HG02870 (cell line): ENCODE measurements around the gene SIL1.

ENCODE experiments used
- ATAC-seq: cut with Tn5 transposase; IDR thresholded peaks from one replicate; pipeline ENCODE4 v1.9.1; 2021; ENCODE audit warnings: mild to moderate bottlenecking, moderate library complexity; ENCODE audit not compliant: unreplicated experiment

Gene SIL1

DNA sequence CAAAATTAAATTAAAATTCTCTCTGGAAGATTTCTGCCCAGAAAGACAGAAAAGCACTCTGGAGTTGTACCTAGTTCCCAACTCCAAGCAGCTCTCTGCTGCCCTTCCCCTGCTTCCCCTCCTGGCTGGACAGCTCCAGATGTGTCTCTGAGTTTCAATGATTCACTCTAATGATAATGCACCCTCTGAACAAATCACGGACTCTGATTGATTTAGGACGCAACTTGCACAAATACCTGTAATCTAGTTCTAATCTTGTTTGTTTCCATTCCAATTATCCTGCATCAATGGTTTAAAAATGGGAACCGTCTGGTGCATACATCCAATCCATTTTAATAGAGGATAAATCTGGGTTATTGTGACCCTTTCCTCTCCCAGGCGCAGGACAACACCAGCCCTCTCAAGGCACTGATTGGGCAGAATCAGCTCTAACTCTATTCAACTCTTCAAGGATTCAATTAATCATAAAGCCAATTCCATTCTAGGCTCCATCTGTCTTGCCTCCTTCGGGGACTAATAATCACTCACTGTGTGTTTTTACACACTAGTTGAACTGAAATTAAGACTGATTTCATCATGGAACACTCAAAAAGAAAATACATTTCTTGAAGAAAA lies 211.9 kb downstream of the SIL1 start:
- ATAC-seq = no peak

DNA sequence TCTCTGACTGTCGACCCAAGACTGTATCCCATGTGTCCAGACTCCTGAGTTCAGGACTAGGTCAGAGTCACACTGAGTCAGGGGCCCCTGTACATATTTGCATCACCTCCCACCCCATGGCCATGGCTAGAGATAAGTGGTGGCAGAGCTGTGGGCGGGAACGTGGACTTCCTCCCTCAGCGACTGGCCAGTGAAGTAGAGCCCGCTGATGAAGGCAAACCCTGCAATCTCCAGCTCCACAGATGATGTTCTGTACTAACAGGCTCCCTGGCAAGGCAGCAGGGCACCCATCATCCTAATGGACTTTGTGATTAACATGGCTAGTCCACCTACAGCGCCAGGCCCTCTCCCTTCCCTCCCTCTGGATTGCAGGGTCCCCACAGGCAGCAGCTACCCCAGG lies 212.5 kb downstream of the SIL1 start:
- ATAC-seq = no peak

DNA sequence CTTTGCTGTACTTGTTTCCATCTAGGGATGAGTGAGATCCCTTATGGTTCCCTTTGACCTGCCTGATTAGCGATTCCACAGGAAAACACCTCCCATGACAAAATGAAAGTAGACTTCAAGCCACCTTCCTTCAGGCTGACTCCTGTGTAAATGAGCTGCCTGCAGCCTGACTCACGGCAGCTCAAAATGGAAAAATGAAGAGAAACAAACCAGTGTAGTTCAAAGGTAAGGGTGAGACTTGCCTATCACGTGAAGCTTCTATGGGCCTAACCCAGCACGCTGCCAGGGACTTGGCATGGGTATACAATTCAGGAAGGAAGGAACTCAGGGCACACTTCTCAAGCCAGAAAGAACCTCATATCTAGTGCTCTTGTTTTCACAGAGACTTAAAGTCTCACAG lies 212.9 kb downstream of the SIL1 start:
- no peak for ATAC-seq

DNA sequence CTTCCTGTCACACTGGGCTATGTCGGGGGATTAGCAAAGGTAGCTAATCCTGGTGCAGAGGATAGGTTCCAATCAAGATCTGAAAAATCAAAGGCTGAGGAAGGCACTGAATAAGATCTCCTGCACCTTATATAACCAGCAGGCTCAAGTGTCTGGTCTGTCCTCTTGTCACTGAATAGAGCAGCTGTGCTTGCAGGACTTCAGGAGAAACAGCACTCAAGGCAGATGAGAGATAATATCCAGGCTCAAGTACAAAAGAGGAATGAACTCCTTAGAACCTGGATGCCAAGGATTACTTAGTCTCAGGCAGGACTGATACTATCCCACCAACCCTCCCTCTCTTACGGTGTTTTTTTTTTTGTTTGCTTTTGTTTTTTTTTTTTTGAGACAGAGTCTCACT lies 214.2 kb downstream of the SIL1 start:
- no peak for ATAC-seq

DNA sequence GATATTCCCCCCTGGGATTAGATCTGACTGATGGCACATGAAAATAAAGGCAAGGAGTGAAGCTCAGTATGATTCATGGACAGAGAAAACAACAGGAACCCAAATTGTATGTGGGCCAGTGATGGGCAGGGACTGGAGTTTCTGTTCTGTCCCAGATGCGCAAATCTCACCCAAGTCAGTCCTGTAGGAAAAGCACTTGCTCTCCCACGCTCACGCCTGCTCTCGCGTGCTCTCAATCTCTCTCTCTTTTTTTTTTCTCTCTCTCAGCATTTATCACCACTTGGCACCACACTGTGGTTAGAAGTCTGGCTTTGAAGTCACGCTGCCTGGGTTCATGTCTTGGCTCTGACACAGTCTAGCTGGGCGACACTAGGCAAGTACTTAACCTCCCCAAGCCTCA lies 216.6 kb downstream of the SIL1 start:
- ATAC-seq = no peak

DNA sequence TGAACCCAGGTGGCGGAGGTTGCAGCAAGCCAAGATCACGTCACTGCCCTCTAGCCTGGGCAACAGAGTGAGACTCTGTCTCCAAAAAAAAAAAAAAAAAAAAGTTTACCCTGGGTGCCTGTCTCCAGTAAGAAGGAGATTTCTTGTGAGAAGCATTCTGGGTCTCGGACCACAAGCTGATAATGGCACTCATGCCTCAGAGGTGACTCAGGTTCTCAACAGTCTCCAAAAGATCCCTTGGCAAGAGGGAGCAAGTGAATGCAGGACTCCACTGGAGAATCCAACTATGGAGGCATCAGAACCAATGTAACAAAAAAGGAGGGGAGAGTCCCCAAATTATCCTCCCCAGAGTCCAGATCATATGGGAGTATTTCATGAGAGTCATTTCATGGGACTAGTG lies 217.0 kb downstream of the SIL1 start:
- ATAC-seq = no peak

DNA sequence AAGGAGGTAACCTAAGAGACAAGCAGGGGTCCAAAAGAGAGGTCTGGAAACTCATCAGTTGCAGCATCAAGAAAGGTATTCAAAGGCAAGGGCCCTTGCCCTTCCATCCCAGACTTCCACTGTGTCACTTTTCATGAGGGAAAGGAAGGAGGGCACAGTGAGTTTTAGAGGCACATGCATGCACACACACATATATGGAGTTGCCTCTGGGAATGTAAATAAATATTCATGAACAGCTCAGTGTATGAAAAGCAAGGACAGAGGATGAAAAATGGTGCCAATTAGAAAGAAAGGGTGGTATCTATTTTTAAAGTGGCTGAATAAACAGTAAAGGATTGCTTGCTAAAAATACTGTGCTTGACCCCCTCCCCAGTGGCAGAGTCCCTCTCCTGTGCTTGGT lies 217.7 kb downstream of the SIL1 start:
- no peak for ATAC-seq

DNA sequence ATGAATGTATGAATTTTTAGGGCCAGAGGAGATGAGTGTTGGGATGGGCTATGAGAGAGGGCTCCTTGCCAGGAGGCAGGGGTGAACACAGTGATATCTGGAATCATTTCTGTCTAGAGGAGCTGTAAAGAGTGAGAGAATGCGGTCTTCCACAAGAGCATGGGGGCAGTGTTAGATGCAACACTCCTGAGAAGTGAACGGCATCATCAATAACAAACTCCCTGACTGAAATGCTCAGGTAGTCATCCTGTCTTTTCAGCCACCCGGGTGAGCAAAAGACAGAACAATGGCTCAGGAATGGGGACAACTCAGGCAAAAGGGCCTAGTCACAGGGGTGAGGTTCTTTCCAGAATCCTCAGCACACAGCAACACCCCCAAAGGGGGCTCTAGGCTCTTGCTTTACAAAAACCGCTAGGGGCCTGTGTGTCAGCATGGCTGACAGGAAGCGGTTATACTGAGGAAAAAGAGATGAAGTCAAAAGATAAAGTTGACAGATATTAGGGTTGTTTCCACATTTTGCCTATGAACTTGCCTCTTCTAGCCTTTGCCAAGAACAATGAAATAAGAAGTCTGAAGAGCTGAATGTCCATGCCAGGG lies 218.4 kb downstream of the SIL1 start:
- no peak for ATAC-seq

DNA sequence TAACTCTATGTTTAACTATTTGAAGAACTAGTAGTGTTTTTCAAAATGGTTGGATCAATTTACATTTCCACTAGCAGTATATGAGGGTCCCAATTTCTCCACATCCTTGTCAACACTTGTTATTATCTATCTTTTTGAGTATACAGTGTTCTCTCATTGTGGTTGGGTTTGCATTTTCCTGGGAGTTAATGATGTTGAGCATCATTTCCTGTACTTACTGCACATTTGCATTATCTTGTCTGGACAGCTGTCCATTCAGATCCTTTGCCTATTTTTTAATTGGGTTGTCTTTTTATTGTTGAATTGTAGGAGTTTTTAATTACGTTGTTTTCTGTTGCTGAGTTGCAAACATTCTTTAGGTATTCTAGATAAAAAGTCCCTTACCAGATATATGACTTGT lies 219.6 kb downstream of the SIL1 start:
- ATAC-seq = no peak

DNA sequence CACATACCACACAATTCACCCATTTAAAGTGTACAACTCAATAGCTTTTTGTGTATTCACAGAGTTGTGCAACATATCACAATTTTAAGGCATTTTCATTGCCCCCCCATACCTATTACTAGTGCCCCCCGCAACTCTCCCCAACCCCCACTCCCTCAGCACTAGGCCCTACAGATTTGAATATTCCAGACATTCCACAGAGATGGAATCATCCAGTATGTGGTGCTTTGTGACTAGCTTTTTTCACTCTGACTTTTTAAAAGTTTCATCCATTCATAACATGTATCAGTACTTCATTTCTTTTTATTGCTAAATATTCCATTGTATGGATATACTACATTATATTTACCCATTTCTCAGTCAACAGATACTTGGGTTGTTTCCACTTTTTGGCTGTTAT lies 220.1 kb downstream of the SIL1 start:
- no peak for ATAC-seq

DNA sequence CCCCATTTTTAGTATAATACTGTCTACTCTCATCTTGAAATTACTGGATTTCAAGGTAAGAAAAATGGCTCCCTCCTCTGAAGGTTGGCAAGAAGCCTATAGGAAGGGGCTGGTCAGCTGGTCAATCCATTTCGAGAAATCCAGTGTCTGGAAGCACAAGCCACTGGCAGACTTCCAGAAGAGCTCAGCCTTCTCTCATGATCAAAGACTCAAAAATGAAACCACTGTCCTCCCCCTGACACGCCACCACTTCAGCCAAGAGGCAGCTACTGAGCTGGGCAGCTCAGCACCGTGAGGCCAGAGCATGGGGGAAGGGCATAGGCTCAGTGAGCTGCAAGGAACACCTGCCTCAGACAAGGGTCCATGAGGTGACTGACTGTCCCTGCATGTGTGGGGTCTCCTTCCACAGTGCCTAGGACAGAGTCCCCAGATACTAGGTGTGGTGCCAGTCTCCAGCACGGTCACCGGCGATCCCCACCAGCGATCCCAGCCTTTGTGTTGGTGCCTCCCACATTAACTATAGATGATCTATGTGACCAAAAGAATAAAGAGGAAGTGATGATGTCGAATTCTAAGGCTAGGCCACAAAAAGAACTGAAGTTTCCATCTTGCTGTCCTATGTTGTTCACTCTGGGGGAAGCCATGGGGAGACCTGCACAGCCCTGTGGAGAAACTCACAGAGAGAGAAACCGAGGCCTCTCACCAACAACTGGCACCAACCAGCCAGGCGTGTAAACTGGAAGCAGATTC lies 222.9 kb downstream of the SIL1 start:
- no peak for ATAC-seq

DNA sequence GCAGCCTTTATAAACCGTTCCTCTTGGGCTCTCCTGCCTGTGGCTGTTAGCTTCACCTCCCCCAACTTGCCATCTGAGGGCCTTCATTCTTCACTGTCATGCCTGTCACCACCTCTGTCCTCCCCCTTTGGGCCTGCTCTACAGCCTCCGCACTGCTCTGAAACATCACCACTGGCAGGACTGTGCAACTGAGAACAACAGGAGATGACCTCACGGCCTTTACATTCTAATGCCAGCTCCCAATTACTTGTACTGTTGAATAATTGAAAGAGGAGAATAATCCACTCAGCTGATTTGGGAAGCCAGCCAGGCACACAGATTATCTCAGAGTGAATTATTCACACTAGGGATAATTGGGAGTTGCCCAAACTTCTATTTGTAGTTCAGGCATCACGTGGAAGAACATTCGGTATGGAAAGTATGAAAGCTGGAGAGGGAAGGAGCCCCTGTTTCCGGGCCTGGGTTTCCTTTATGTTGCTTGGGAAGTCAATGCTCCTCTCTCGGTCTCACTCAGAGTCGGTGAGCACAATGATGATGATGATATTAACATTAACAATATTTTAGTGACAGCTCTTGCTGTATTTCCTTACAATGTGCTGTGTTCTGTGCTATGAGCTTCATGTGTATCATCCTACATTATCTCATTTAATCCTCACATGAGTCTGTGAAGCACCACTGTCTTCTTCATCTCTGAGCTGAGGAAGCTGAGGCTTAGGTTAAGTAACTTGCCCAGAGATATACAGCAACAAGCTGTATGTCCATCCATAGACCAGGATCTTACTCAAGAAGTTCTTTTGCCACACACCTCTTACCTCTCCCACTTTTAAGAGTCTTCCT lies 223.7 kb downstream of the SIL1 start:
- no peak for ATAC-seq

DNA sequence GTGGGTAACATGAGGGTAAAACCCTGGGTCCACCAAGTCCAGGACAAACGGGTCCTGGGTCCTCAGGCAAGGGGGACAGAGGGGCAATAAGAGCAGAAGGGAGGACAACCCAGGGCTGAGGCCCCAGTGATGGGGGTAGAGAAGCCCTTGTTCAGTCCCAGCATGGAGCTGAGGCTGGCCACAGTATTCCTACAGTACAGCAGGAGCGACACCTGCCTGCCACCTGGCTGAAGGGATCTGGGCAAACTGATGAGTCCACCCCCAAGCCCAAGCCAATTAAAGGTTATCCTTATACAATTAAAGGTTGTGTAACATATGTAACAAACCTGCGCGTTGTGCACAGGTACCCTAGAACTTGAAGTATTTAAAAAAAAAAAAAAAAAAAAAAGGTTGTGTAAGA lies 225.3 kb downstream of the SIL1 start:
- ATAC-seq = no peak

DNA sequence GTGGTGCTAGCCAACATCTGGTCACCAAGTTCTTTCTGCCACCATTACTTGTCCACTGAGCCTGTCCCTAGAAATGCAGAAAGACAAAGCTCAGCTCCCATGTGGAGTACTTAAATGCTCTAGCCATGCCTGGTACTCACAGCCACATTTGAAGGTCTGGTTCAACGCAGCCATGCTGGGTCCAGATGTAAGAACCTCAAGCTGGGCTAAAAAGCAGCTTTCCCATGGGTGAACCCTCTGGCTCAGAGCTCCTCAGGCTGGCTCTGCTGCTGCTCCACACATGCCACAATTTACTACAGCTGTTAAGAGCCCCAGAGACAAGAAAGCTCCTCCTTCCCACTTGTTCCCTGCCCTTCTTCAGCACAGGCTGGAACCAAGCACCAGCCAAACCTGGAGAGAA lies 225.9 kb downstream of the SIL1 start:
- ATAC-seq = no peak

DNA sequence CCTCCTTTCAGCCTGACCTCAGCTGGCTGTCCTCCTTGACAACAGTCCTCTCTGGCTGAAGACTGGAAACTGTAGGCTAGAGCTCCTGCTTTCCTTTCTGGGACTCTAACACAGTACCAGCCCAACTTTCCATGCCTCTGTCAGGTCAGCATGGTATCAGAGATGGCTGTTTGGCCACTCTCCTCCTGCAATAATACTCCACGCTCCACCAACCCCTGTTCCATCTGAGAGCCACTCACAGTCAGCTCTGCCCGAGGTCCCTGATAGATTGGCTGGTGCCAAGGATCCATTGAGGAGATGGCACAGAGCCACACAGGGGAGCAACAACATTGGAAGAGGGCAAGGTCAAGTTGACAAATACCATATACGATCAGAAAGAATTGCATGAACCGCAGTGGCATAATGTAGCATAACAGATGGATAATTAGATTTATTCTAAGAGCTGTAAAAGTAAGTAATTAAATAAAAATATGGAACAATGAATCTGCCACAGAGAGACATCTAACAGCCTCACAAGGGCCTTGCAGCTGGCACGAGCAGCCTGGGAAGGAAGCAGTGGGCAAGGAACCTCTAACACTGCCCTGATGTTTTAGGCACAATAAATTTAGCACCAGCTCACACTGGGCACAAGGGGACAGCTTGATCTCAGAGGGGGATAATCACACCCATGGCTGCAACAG lies 228.7 kb downstream of the SIL1 start:
- ATAC-seq = no peak

DNA sequence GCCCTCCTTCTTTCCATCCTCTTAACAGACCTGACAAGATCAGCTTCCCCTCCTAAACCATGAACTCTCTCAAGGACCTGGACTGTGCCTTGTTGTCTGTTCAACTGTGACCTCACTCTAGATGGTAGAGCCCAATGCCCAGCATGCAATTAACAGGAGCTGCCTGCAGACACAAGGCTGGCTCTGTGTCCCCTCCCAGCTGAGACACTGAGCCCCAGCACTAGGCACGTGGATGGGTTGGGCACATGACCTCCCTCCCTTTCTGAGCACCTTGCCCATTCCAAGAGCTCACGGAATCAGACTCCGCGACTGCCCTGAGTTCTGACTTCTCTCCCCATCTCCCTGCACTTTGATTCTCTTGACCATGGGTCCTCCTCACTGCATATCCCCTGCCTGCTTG lies 229.6 kb downstream of the SIL1 start:
- no peak for ATAC-seq

DNA sequence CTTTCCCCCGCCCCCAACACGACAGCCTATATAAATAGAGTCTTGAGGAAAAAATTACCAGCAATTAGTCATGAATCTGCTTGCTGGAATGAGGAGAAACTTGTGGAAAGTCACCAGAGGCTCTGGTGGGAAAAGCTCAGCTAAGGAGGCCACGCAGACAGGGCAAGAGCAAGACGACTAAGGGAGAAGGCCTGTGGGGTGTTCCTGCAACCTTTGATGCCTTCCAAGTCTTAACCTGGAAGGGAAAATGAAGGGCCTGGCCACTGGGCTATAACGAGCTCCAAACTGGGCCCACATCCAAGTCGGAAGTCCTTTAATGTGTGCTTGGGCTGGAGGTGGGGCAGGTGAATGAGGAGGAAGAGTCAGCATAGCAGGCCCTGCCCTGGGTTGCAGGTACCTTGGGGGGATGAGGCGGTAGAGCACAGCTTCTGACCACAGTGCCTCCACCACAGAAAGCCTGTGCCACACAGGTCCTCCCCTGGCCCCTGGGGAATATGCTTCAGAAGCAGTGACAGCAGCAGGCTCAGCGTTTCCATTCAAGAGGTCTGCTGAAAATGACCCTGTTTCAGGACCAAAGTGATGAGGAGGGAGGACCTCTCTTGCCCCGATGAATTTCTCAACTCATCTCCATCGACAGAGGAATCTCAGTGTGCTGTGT lies 230.2 kb downstream of the SIL1 start:
- ATAC-seq = no peak

DNA sequence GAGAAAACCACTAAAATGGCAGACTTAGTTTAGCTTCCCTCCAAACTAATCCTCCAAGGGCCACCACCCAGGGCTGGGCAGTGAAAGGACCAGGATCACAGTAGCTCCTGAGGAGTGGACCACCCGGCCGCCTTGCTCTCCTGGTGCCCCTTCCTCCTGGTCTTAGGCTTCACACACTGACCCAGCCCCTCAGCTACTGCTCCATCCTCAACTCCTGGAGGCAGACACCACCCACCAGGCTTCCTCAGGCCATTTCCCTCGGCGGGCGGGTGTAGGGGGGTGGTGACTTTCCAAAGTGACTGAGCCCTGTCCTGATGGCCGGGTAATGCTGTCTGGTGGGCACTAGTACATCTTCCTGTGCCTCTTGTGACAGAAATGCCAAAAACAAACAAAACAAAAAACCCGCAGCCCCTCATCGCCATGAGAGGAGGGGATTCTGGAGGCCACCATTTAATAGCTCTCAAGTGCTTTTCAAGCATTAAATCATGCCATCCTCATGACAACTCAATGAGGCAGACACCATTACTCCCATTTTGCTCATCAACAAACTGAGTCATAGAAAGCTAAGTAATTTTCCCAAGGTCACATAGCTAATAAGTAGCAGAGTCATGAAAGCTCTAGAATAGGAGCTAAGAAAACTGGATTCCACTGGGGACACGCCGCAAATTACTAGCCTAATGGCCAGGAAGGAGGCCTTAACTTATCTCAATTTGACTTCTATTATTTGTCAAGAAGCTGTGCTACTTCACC lies 231.8 kb downstream of the SIL1 start:
- no peak for ATAC-seq

DNA sequence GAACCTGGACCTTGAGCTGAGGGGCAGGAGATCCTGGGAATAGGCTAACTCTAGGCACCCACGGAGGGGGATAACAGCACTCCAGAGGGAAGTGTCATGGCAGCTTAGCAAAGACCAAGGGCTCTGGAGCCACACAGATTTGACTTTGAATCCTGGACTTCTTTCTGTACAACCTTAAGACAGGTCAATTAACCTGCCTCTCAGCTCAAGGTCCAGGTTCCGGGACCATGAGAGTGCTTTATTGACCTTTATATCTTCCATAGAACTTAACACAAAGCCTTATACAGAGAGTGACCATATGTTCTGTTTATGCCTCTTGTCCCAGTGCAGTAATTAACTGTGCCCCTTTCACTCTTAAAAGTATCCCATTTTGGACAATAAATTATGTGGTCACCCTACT lies 232.5 kb downstream of the SIL1 start:
- no peak for ATAC-seq

DNA sequence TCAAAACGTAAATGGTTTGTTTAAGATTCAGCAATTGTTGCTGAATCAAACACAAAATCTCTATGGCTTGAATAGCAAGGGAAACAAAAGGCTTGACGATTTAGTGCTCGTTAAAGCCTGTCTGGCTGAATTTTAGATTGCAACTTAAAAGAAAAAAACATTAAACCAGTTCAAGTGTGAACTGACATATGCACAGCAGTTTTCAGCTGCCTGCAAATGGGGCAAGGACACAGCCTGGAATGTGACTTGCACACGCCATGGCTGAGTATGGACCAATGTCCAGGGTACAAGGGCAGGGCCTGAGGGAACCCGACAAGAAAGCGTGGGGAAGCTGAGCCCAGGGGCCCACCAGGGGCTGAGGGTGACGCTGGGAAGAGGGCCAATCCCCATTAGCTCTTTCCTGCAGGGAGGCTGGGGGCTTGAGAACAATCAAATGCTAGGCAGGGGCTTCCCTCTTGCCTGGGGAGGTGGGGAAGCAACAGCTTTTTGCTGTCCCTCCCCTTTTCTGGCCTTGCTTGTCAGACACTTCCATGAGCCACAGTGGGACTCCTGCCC lies 233.4 kb downstream of the SIL1 start:
- no peak for ATAC-seq
